ENCODE results near the gene ESRRA.
A peak's percentile ranks its signal among the peaks of the same experiment; 100 is the strongest.

The ESRRA gene

GRCh38 chr11:64333556-64333955 lies 28.2 kb downstream of the ESRRA start:
- Histone ChIP-seq H3K36me3 (ENCODE audit: control insufficient read depth in 2 of 2, insufficient read depth in 2 of 2, low read length in 2 of 2) (no peaks in the 10 kb centered on the region), H3K4me1 (ENCODE audit: control insufficient read depth in 2 of 2, insufficient read depth in 2 of 2, low read length in 2 of 2) (peaks cover 23 to 29% of the 10 kb centered on the region in 2 donors), H3K27me3 (ENCODE audit: control insufficient read depth in 2 of 2, insufficient read depth in 2 of 2, low read length in 2 of 2) (no peaks in the 10 kb centered on the region), H3K9ac (ENCODE audit: low read depth in 1 of 2, low read length in 2 of 2) (no peak overlapping the region), H3K4me3 (ENCODE audit: low read length in 2 of 2) (no peak overlapping the region), H3K9me3 (ENCODE audit: control insufficient read depth in 2 of 2, low read length in 2 of 2) (no peaks in the 10 kb centered on the region), H3K27ac (ENCODE audit: low read depth in 2 of 2, low read length in 2 of 2) (no peak overlapping the region)

DNA sequence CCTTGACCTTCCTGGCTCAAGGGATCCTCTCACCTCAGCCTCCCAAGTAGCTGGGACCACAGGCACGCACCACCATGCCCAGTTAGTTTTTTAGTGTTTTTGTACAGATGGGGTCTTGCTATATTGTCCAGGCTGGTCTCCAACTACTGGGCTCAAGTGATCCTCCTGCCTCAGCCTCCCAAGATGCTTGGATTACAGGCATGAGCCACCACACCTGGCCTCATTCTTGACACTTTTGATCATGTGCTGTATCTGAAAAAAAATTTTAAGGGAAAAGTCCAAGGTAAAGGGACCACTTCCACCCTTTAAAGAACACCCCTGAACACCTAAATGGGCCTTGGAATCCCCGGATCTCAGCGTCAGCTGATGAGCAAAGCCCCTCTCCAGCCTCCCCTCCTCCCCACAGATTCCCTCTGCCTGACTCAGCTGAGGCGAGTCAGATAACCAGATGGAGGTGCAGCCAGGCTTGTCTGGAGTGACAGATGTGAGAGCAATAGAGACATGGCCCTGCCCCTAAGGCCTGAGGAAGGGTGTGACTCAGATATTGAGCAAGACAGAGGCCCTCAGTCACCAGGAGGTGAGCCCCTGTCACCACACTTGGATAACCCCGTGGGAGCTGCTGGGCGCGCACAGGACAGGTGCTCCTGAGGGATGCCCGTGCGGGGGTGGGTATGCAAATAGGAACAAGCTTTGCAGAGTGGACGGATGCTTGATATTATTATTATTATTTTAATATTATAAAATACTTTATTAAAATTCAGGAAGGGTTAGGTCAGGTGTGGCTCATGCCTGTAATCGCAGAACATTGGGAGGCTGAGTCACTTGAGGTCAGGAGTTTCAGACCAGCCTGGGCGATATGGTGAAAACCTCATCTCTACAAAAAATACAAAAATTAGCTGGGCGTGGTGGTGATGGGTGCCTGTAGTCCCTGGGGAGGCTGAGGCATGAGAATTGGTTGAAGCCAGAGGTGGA lies 29.7 kb downstream of the ESRRA start:
- H3K27ac ChIP-seq (ENCODE audit: low read depth in 2 of 2, low read length in 2 of 2): peak overlapping the region; percentile 44 to 52
- no peak overlapping the region for H3K9ac ChIP-seq (ENCODE audit: low read depth in 1 of 2, low read length in 2 of 2)
- H3K9me3 ChIP-seq (ENCODE audit: control insufficient read depth in 2 of 2, low read length in 2 of 2): no peaks in the 10 kb centered on the region
- no peak overlapping the region for H3K4me3 ChIP-seq (ENCODE audit: low read length in 2 of 2)
- H3K36me3 ChIP-seq (ENCODE audit: control insufficient read depth in 2 of 2, insufficient read depth in 2 of 2, low read length in 2 of 2): no peaks in the 10 kb centered on the region
- H3K27me3 ChIP-seq (ENCODE audit: control insufficient read depth in 2 of 2, insufficient read depth in 2 of 2, low read length in 2 of 2): no peaks in the 10 kb centered on the region
- peaks cover 21 to 29% of the 10 kb centered on the region in 2 donors for H3K4me1 ChIP-seq (ENCODE audit: control insufficient read depth in 2 of 2, insufficient read depth in 2 of 2, low read length in 2 of 2)

DNA sequence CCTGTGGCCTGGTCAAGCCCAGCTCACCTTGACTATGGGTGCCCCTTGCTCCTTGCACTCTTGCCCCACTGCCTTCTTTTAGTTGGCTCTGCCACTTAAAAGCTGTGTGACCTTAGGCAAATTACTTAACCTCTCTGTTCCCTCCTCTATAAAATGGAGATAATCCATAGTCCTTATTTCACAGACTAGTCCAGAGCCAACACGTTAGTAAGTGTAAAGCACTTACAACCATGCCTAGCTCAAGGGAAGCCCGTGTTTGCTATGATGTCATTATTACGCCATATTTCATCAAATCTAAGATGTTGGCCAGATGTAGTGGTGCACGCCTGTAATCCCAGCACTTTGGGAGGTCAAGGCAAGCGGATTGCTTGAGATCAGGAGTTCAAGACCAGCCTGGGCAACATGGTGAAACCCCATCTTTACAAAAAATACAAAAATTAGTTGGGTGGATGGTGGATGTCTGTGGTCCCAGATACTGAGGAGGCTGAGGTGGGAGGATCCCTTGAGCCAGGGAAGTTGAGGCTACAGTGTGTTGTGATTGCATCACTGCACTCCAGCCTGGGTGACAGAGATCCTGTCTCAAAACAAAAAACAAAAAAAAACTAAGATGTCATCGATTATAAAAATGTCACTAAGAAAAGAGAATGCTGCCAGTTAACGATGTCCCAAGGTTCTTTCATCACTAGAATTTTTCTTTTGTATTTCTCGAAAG lies 32.4 kb downstream of the ESRRA start:
- no peak overlapping the region for H3K4me3 ChIP-seq (ENCODE audit: low read length in 2 of 2)
- no peak overlapping the region for H3K27ac ChIP-seq (ENCODE audit: low read depth in 2 of 2, low read length in 2 of 2)
- H3K9me3 ChIP-seq (ENCODE audit: control insufficient read depth in 2 of 2, low read length in 2 of 2): no peaks in the 10 kb centered on the region
- H3K27me3 ChIP-seq (ENCODE audit: control insufficient read depth in 2 of 2, insufficient read depth in 2 of 2, low read length in 2 of 2): no peaks in the 10 kb centered on the region
- peaks cover 20 to 30% of the 10 kb centered on the region in 2 donors for H3K4me1 ChIP-seq (ENCODE audit: control insufficient read depth in 2 of 2, insufficient read depth in 2 of 2, low read length in 2 of 2)
- no peak overlapping the region for H3K9ac ChIP-seq (ENCODE audit: low read depth in 1 of 2, low read length in 2 of 2)
- H3K36me3 ChIP-seq (ENCODE audit: control insufficient read depth in 2 of 2, insufficient read depth in 2 of 2, low read length in 2 of 2): no peaks in the 10 kb centered on the region

DNA sequence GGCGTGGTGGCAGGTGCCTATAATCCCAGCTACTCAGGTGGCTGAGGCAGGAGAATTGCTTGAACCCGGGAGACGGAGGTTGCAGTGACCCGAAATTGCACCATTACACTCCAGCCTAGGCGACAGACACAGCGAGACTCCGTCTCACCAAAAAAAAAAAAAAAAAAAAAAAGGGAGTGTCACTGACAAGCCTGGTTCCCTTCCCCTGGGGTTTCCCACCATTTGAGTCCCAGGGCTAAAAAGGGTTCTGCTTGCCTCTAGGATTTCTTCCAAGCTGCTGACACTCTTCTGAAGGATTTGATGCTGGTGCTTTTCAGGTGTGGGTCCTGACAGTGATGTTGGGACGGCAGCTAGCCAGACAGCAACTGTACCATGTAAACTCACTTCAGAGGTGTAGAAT lies 33.4 kb downstream of the ESRRA start:
- Histone ChIP-seq H3K27me3 (ENCODE audit: control insufficient read depth in 2 of 2, insufficient read depth in 2 of 2, low read length in 2 of 2) (no peaks in the 10 kb centered on the region), H3K9ac (ENCODE audit: low read depth in 1 of 2, low read length in 2 of 2) (no peak overlapping the region), H3K27ac (ENCODE audit: low read depth in 2 of 2, low read length in 2 of 2) (no peak overlapping the region), H3K9me3 (ENCODE audit: control insufficient read depth in 2 of 2, low read length in 2 of 2) (no peaks in the 10 kb centered on the region), H3K4me1 (ENCODE audit: control insufficient read depth in 2 of 2, insufficient read depth in 2 of 2, low read length in 2 of 2) (peaks cover 24 to 30% of the 10 kb centered on the region in 2 donors), H3K4me3 (ENCODE audit: low read length in 2 of 2) (no peak overlapping the region), H3K36me3 (ENCODE audit: control insufficient read depth in 2 of 2, insufficient read depth in 2 of 2, low read length in 2 of 2) (peaks cover 0 to 2% of the 10 kb centered on the region in 2 donors)

GRCh38 chr11:64339286-64339685 lies 34.0 kb downstream of the ESRRA start:
- Histone ChIP-seq H3K4me1 (ENCODE audit: control insufficient read depth in 2 of 2, insufficient read depth in 2 of 2, low read length in 2 of 2) (peaks cover 24 to 30% of the 10 kb centered on the region in 2 donors), H3K27ac (ENCODE audit: low read depth in 2 of 2, low read length in 2 of 2) (peak overlapping the region in 1 of 2 donors; percentile 68), H3K27me3 (ENCODE audit: control insufficient read depth in 2 of 2, insufficient read depth in 2 of 2, low read length in 2 of 2) (no peaks in the 10 kb centered on the region), H3K36me3 (ENCODE audit: control insufficient read depth in 2 of 2, insufficient read depth in 2 of 2, low read length in 2 of 2) (peaks cover 0 to 2% of the 10 kb centered on the region in 2 donors), H3K9ac (ENCODE audit: low read depth in 1 of 2, low read length in 2 of 2) (peak overlapping the region; percentile 46 to 60), H3K4me3 (ENCODE audit: low read length in 2 of 2) (peak overlapping the region; percentile 45 to 61), H3K9me3 (ENCODE audit: control insufficient read depth in 2 of 2, low read length in 2 of 2) (no peaks in the 10 kb centered on the region)

DNA sequence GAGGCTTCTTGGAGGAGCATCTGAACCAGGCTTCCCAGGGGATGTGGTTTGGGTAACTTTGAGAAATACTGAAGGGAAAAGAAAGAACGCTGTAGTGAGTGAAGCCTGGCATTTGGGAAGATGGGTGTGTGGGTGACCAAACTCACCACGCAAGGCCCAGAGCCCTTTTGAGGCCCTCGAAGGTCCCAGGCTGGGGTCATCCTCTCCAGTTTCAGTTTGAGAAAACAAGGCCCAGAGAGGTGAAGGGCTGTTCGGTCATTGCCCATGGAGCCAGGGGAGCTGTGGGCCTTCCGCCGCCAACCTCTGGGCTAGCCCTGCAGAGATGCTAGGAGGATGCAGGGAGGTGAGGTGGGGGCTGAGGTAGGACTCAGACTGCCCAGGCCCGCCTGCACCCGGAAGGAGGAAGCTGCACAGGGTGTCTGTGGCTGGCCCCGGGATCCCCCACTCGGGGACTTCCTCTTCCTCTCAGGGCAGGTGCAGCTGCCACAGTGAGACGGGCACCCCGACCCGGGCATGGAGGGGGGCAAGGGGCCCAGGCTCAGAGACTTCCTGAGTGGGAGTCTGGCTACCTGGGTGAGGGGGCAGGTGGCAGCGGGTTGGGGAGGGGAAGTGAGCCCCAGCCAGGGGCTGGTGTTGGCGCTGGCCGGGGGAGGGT lies 34.6 kb downstream of the ESRRA start, which contains the start of gene CCDC88B:
Gene CCDC88B (plus strand): TSS at position 451 of the 655 bp plus-strand sequence. CDS start 63 bp downstream, at position 514.
- peaks cover 24 to 28% of the 10 kb centered on the region in 2 donors for H3K4me1 ChIP-seq (ENCODE audit: control insufficient read depth in 2 of 2, insufficient read depth in 2 of 2, low read length in 2 of 2)
- H3K27ac ChIP-seq (ENCODE audit: low read depth in 2 of 2, low read length in 2 of 2): peak within 1 kb of the TSS; percentile 29 to 68
- H3K27me3 ChIP-seq (ENCODE audit: control insufficient read depth in 2 of 2, insufficient read depth in 2 of 2, low read length in 2 of 2): no peaks in the 10 kb centered on the region
- no peaks in the 10 kb centered on the region for H3K9me3 ChIP-seq (ENCODE audit: control insufficient read depth in 2 of 2, low read length in 2 of 2)
- peak within 1 kb of the TSS; percentile 60 to 86 for H3K9ac ChIP-seq (ENCODE audit: low read depth in 1 of 2, low read length in 2 of 2)
- H3K36me3 ChIP-seq (ENCODE audit: control insufficient read depth in 2 of 2, insufficient read depth in 2 of 2, low read length in 2 of 2): peaks cover 0 to 2% of the 10 kb centered on the region in 2 donors
- peak within 1 kb of the TSS; percentile 58 to 61 for H3K4me3 ChIP-seq (ENCODE audit: low read length in 2 of 2)

- Histone ChIP-seq H3K9ac (ENCODE audit: low read depth in 1 of 2, low read length in 2 of 2) (peak overlapping the region; percentile 26 to 86), H3K4me1 (ENCODE audit: control insufficient read depth in 2 of 2, insufficient read depth in 2 of 2, low read length in 2 of 2) (peaks cover 24 to 27% of the 10 kb centered on the region in 2 donors), H3K4me3 (ENCODE audit: low read length in 2 of 2) (peak overlapping the region; percentile 58 to 61), H3K36me3 (ENCODE audit: control insufficient read depth in 2 of 2, insufficient read depth in 2 of 2, low read length in 2 of 2) (peaks cover 0 to 2% of the 10 kb centered on the region in 2 donors), H3K27me3 (ENCODE audit: control insufficient read depth in 2 of 2, insufficient read depth in 2 of 2, low read length in 2 of 2) (no peaks in the 10 kb centered on the region), H3K9me3 (ENCODE audit: control insufficient read depth in 2 of 2, low read length in 2 of 2) (no peaks in the 10 kb centered on the region), H3K27ac (ENCODE audit: low read depth in 2 of 2, low read length in 2 of 2) (peak overlapping the region; percentile 29 to 68)
These were observed 35.5 kb downstream of the ESRRA start for GRCh38 chr11:64340671-64341335.

DNA sequence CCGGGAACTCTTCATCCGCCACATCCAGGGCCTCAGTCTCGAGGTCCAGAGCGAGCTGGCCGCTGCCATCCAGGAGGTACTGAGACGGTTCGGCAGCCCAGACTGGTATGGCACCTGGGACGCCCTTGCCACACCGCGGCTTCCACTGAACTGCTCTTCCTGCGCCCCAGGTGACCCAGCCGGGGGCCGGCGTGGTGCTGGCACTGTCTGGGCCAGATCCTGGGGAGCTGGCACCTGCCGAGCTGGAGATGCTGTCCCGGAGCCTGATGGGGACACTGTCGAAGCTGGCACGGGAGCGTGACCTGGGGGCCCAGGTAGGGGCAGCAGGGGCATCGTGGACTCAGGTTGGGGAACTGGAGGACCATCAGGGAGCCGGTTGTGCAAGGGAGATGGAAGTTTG lies 36.1 kb downstream of the ESRRA start:
- H3K4me3 ChIP-seq (ENCODE audit: low read length in 2 of 2): peak overlapping the region; percentile 58 to 61

More for the DNA sequence above, 36.1 kb downstream of the ESRRA start:
- peak overlapping the region in 1 of 2 donors; percentile 86 for H3K9ac ChIP-seq (ENCODE audit: low read depth in 1 of 2, low read length in 2 of 2)
- H3K36me3 ChIP-seq (ENCODE audit: control insufficient read depth in 2 of 2, insufficient read depth in 2 of 2, low read length in 2 of 2): peaks cover 0 to 2% of the 10 kb centered on the region in 2 donors
- H3K27me3 ChIP-seq (ENCODE audit: control insufficient read depth in 2 of 2, insufficient read depth in 2 of 2, low read length in 2 of 2): no peaks in the 10 kb centered on the region
- no peaks in the 10 kb centered on the region for H3K9me3 ChIP-seq (ENCODE audit: control insufficient read depth in 2 of 2, low read length in 2 of 2)
- H3K4me1 ChIP-seq (ENCODE audit: control insufficient read depth in 2 of 2, insufficient read depth in 2 of 2, low read length in 2 of 2): peaks cover 24 to 27% of the 10 kb centered on the region in 2 donors
- H3K27ac ChIP-seq (ENCODE audit: low read depth in 2 of 2, low read length in 2 of 2): peak overlapping the region in 1 of 2 donors; percentile 14
